H1 (cell line): ENCODE data around the gene MAP2K5. TPM values are rescaled to one million over a fixed set of nuclear protein-coding genes. Genes with fewer than 3 reads are reported as not detected.

Experiments
- CTCF ChIA-PET: fragments of 300-600 bp; sonication (Branson Sonifier 250); formaldehyde crosslinking; loops from one replicate; lab custom pipeline; 2021; ENCODE audit not compliant: partially characterized antibody; lab: Charles Lee
- POLR2A ChIA-PET: fragments of 300-600 bp; sonication (Branson Sonifier 250); formaldehyde crosslinking; loops from one replicate; lab custom pipeline; 2021; ENCODE audit warnings: inconsistent platforms; ENCODE audit not compliant: partially characterized antibody; lab: Charles Lee
- DNase-seq, 2 experiments: peaks; one replicate each; pipeline versions ENCODE4 v3.0.0 to v3.0.0-alpha.2; 2010 to 2022; ENCODE audit warnings: low spot score in 2 of 2, low read depth in 1 of 2, mixed read lengths in 1 of 2
- FAIRE-seq: peaks from 2 replicates; lab custom pipeline; 2011; peaks lifted over from hg19 to GRCh38; lab: Jason Lieb, UNC
- H2AFZ ChIP-seq: 2 replicates; pipeline ENCODE4 v1.8.1; 2012; ENCODE audit warnings: low read length, inconsistent platforms
- H2AK5ac ChIP-seq: 2 replicates; pipeline ENCODE4 v1.6.1; 2013; ENCODE audit warnings: low read depth, low read length
- H2BK120ac ChIP-seq: replicated peaks from 2 replicates; pipeline ENCODE3; 2013; ENCODE audit warnings: low read depth, low read length, inconsistent platforms
- H2BK12ac ChIP-seq: 2 replicates; pipeline ENCODE4 v1.6.1; 2013; ENCODE audit warnings: low read depth, low read length
- H2BK15ac ChIP-seq: 2 replicates; pipeline ENCODE4 v1.6.1; 2013; ENCODE audit warnings: low read length
- H2BK20ac ChIP-seq: 2 replicates; pipeline ENCODE4 v1.6.1; 2013; ENCODE audit warnings: low read length
- H2BK5ac ChIP-seq: 2 replicates; pipeline ENCODE4 v1.6.1; 2013; ENCODE audit warnings: low read depth, low read length
- H3K14ac ChIP-seq: 2 replicates; pipeline ENCODE4 v1.6.1; 2013; ENCODE audit warnings: inconsistent platforms; ENCODE audit not compliant: insufficient read length
- H3K18ac ChIP-seq: 2 replicates; pipeline ENCODE4 v1.6.1; 2013; ENCODE audit warnings: low read length; ENCODE audit errors: extremely low read depth
- H3K23ac ChIP-seq: 2 replicates; pipeline ENCODE4 v1.6.1; 2013; ENCODE audit warnings: inconsistent platforms; ENCODE audit not compliant: insufficient read length
- H3K23me2 ChIP-seq: 2 replicates; pipeline ENCODE4 v1.6.1; 2013; ENCODE audit warnings: low read depth, low read length
- H3K27ac ChIP-seq: 2 replicates; pipeline ENCODE4 v1.6.1; 2011; ENCODE audit warnings: low read depth, low read length, inconsistent platforms
- H3K27me3 ChIP-seq, 4 experiments: replicated peaks in 1 of 4; 1 replicate in 1 of 4; 2 replicates in 3 of 4; pipeline versions ENCODE4 v1.6.1 to v1.8.1; 2011 to 2013; ENCODE audit warnings: low read length in 3 of 4, mild to moderate bottlenecking in 3 of 4, inconsistent platforms in 2 of 4, mixed read lengths in 2 of 4, moderate library complexity in 1 of 4; ENCODE audit not compliant: control insufficient read depth in 3 of 4, insufficient read depth in 3 of 4; ENCODE audit errors: extremely low read depth in 1 of 4
- H3K36me3 ChIP-seq, 4 experiments: 2 replicates each; pipeline versions ENCODE4 v1.6.1 to v1.8.1; 2011 to 2013; ENCODE audit warnings: mild to moderate bottlenecking in 4 of 4, low read length in 3 of 4, moderate library complexity in 2 of 4, control low read depth in 1 of 4, inconsistent platforms in 1 of 4; ENCODE audit not compliant: insufficient read depth in 4 of 4, control insufficient read depth in 2 of 4
- H3K4ac ChIP-seq: replicated peaks from 2 replicates; pipeline ENCODE3; 2013; ENCODE audit warnings: low read length, low read depth, mixed read lengths, inconsistent platforms; ENCODE audit not compliant: insufficient read length
- H3K4me1 ChIP-seq, 4 experiments: replicated peaks in 1 of 4; 1 replicate in 1 of 4; 2 replicates in 3 of 4; pipeline versions ENCODE4 v1.6.1 to v1.8.1; 2011 to 2013; ENCODE audit warnings: low read length in 3 of 4, inconsistent platforms in 2 of 4, mixed read lengths in 1 of 4; ENCODE audit not compliant: insufficient read depth in 4 of 4, control insufficient read depth in 3 of 4
- H3K4me2 ChIP-seq, 2 experiments: 2 replicates each; pipeline versions ENCODE4 v1.6.1 to v1.8.1; 2011 to 2013; ENCODE audit warnings: low read depth in 2 of 2, low read length in 2 of 2, control low read depth in 1 of 2, inconsistent platforms in 1 of 2, mild to moderate bottlenecking in 1 of 2; ENCODE audit not compliant: insufficient read depth in 1 of 2
- H3K4me3 ChIP-seq, 4 experiments: fragments of 200-600, 300-600 bp in 1 of 4; sonication (generic), shearing (Covaris generic), sonication (Bioruptor Twin) in 1 of 4; 2 replicates each; pipeline versions ENCODE4 v1.5.1 to v1.8.1; 2011 to 2016; ENCODE audit warnings: low read length in 4 of 4, low read depth in 3 of 4, control low read depth in 2 of 4, inconsistent platforms in 2 of 4, mild to moderate bottlenecking in 2 of 4, mixed read lengths in 1 of 4, moderate library complexity in 1 of 4; ENCODE audit not compliant: insufficient read depth in 2 of 4; ENCODE audit errors: extremely low read depth in 1 of 4
- H3K56ac ChIP-seq: replicated peaks from 2 replicates; pipeline ENCODE3; 2013; ENCODE audit warnings: low read depth, mild to moderate bottlenecking, mixed read lengths, low read length, inconsistent platforms; ENCODE audit not compliant: insufficient read length
- H3K79me1 ChIP-seq: 2 replicates; pipeline ENCODE4 v1.6.1; 2013; ENCODE audit warnings: low read depth, low read length, control low read depth
- H3K79me2 ChIP-seq, 2 experiments: 2 replicates each; pipeline versions ENCODE4 v1.6.1 to v1.8.1; 2012 to 2013; ENCODE audit warnings: low read length in 2 of 2, mild to moderate bottlenecking in 2 of 2, inconsistent platforms in 1 of 2; ENCODE audit not compliant: insufficient read depth in 2 of 2, control insufficient read depth in 1 of 2
- H3K9ac ChIP-seq, 4 experiments: replicated peaks in 1 of 4; 1 replicate in 1 of 4; 2 replicates in 3 of 4; pipeline versions ENCODE4 v1.6.1 to v1.8.1; 2011 to 2013; ENCODE audit warnings: low read depth in 3 of 4, low read length in 3 of 4, control low read depth in 2 of 4, mild to moderate bottlenecking in 2 of 4, moderate library complexity in 2 of 4, inconsistent platforms in 1 of 4; ENCODE audit errors: extremely low read depth in 1 of 4
- H3K9me3 ChIP-seq, 2 experiments: 2 replicates each; pipeline versions ENCODE4 v1.6.1 to v1.8.1; 2012 to 2013; ENCODE audit warnings: mild to moderate bottlenecking in 2 of 2, moderate library complexity in 2 of 2, control low read depth in 1 of 2, inconsistent platforms in 1 of 2, low read depth in 1 of 2, low read length in 1 of 2, mixed read lengths in 1 of 2; ENCODE audit not compliant: insufficient read depth in 2 of 2
- H4K20me1 ChIP-seq, 2 experiments: replicated peaks in 1 of 2; 2 replicates each; pipeline versions ENCODE3 to v1.8.1; 2011 to 2013; ENCODE audit warnings: inconsistent platforms in 2 of 2, low read length in 2 of 2, mild to moderate bottlenecking in 1 of 2; ENCODE audit not compliant: insufficient read depth in 2 of 2, control insufficient read depth in 1 of 2
- H4K5ac ChIP-seq: 2 replicates; pipeline ENCODE4 v1.6.1; 2013; ENCODE audit warnings: low read length, low read depth, mixed read lengths, inconsistent platforms; ENCODE audit not compliant: insufficient read length
- H4K8ac ChIP-seq: 2 replicates; pipeline ENCODE4 v1.8.0; 2013; ENCODE audit warnings: mild to moderate bottlenecking, moderate library complexity, low read length, inconsistent platforms; ENCODE audit not compliant: insufficient read depth; ENCODE audit errors: extremely low read depth
- H4K91ac ChIP-seq: replicated peaks from 2 replicates; pipeline ENCODE3; 2013; ENCODE audit warnings: low read length, mixed read lengths, inconsistent platforms; ENCODE audit not compliant: insufficient read length
- BCL11A ChIP-seq, 2 experiments: IDR thresholded peaks; one replicate each; pipeline ENCODE4 v1.6.1; 2011; ENCODE audit warnings: low read depth in 2 of 2, low read length in 2 of 2, mild to moderate bottlenecking in 2 of 2
- CHD1 ChIP-seq: IDR thresholded peaks from 2 replicates; pipeline ENCODE4 v1.6.1; 2012; ENCODE audit warnings: low read depth, low read length, improper control_type of control experiment
- CHD2 ChIP-seq: IDR thresholded peaks from 2 replicates; pipeline ENCODE4 v1.6.1; 2012; ENCODE audit warnings: low read length, improper control_type of control experiment
- HDAC6 ChIP-seq: IDR thresholded peaks from one replicate; pipeline ENCODE4 v1.7.1; 2012; ENCODE audit warnings: low read depth, mild to moderate bottlenecking, inconsistent platforms, low read length, moderate library complexity
- JUND ChIP-seq: IDR thresholded peaks from 2 replicates; pipeline ENCODE4 v1.6.1; 2011; ENCODE audit warnings: mild to moderate bottlenecking, improper control_type of control experiment, low read length
- RAD21 ChIP-seq, 2 experiments: IDR thresholded peaks in 1 of 2; conservative IDR thresholded peaks in 1 of 2; 2 replicates each; pipeline ENCODE4 v1.6.1; 2011; ENCODE audit warnings: low read depth in 2 of 2, low read length in 2 of 2, improper control_type of control experiment in 1 of 2, inconsistent platforms in 1 of 2, mild to moderate bottlenecking in 1 of 2, moderate library complexity in 1 of 2
- RBBP5 ChIP-seq: IDR thresholded peaks from 2 replicates; pipeline ENCODE4 v1.7.1; 2012; ENCODE audit warnings: low read depth, mild to moderate bottlenecking, inconsistent platforms, low read length, moderate library complexity, borderline replicate concordance
- SIRT6 ChIP-seq: IDR thresholded peaks from one replicate; pipeline ENCODE4 v1.7.1; 2012; ENCODE audit warnings: low read length, inconsistent platforms
- SP1 ChIP-seq: IDR thresholded peaks from 2 replicates; pipeline ENCODE4 v1.6.1; 2011; ENCODE audit warnings: low read depth, low read length
- SP4 ChIP-seq: IDR thresholded peaks from 2 replicates; pipeline ENCODE4 v1.6.1; 2012; ENCODE audit warnings: low read length, inconsistent platforms
- TBP ChIP-seq: IDR thresholded peaks from 2 replicates; pipeline ENCODE4 v1.6.1; 2011; ENCODE audit warnings: low read depth, low read length, improper control_type of control experiment
- ZNF274 ChIP-seq: IDR thresholded peaks from 2 replicates; pipeline ENCODE4 v1.7.0; 2012; ENCODE audit warnings: low read length, borderline replicate concordance; ENCODE audit errors: extremely low read depth
- WGBS, 2 experiments: shearing (Covaris generic) in 1 of 2; methylation state at CpG; one replicate each; pipeline versions ENCODE4 v1.1.6 to v1.1.7; 2013 to 2015; ENCODE audit warnings: low lambda C conversion rate in 2 of 2, mixed read lengths in 2 of 2, inconsistent platforms in 1 of 2, low coverage in 1 of 2, missing lambda C conversion rate in 1 of 2; ENCODE audit not compliant: insufficient replicate concordance in 2 of 2, insufficient coverage in 1 of 2, insufficient read length in 1 of 2; ENCODE audit errors: extremely low coverage in 1 of 2, missing lambda C conversion rate in 1 of 2; 5-methylcytosine and 5-hydroxymethylcytosine counted together
- polyA plus RNA-seq, 7 experiments: library from polyadenylated mRNA; depleted of rRNA in 3 of 7; stranded (reverse) in 5 of 7; unstranded in 2 of 7; fragments of >200 nt in 5 of 7; fragments of 200-250 nt in 2 of 7; gene quantifications; 1 replicate in 5 of 7; 2 replicates in 1 of 7; 4 replicates in 1 of 7; pipeline versions ENCODE4 v1.2.1 to v1.2.3, GENCODE V29; 2011 to 2013; ENCODE audit warnings: missing spikeins in 2 of 7, mixed read lengths in 2 of 7
- total RNA-seq: library from RNA; stranded (reverse); fragmentation: NEBNext Ultra II Directional; extraction: Animal tissue kit (Norgen Biotek cat#: 25700); gene quantifications from 2 replicates; pipeline ENCODE4 v1.2.1, GENCODE V29; 2021
- TF ChIP-seq, protein P1 (sequence below): IDR thresholded peaks from 2 replicates; pipeline ENCODE4 v1.6.1; 2011; ENCODE audit warnings: low read length, improper control_type of control experiment
- TF ChIP-seq, protein P2 (sequence below): IDR thresholded peaks from 2 replicates; pipeline ENCODE4 v1.6.1; 2012; ENCODE audit warnings: inconsistent platforms

The MAP2K5 gene
- total and polyA plus RNA-seq, 2 of the 8 experiments (the other 6 are each of a cell fraction or from before 2014, with no cell fraction given): 4.4 to 15.8 TPM

DNA sequence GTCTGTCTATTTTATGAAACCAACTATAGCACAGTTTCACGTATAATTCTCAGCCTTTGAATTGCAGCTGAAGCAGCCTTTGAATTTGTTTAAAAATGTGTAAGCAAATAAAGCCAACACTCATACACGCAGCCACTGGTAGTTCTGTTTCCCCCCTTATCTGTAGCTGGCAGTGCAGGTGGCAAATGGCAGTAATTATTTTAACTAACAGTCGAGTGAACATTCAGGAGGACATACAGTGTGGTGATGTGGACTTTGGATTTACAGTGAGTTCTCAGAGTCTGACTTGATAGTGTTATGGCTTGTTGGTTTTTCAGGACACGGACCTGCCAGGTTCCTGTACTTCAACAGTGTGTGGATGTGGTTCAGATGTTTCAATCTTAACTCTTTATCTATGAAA lies 218.8 kb downstream of the MAP2K5 start:
- H3K4ac ChIP-seq: no peak overlapping the region
- H3K56ac ChIP-seq: no peak overlapping the region
- DNase-seq: no peak
- H3K79me2 ChIP-seq: no peaks in the 10 kb centered on the region
- no peaks in the 10 kb centered on the region for H3K4me1 ChIP-seq
- ChIA-PET CTCF (interaction anchor here (1.3 kb wide), 2 partner anchors 12 to 31 kb away, joined by 3 to 4 read pairs; no protein-coding TSS in a partner anchor), POLR2A (interaction anchor here (0.8 kb wide), 1 partner anchor 240 kb away, joined by 3 read pairs; the partner anchor contains the start of gene C15orf61)
- no peak overlapping the region for H2BK12ac ChIP-seq
- H3K18ac ChIP-seq: no peak overlapping the region
- no peak overlapping the region for H2BK20ac ChIP-seq
- H3K23ac ChIP-seq: no peak overlapping the region
- no peak overlapping the region for H4K5ac ChIP-seq
- H2BK5ac ChIP-seq: no peak overlapping the region
- H3K4me2 ChIP-seq: no peak overlapping the region
- no peaks in the 10 kb centered on the region for H3K79me1 ChIP-seq
- H3K27ac ChIP-seq: no peak overlapping the region
- H2BK120ac ChIP-seq: no peak overlapping the region
- no peak overlapping the region for H3K14ac ChIP-seq
- no peak overlapping the region for H3K4me3 ChIP-seq
- H4K8ac ChIP-seq: no peak overlapping the region
- H3K27me3 ChIP-seq: no peaks in the 10 kb centered on the region
- H3K9ac ChIP-seq: no peak overlapping the region
- no peak overlapping the region for H2AFZ ChIP-seq
- no peak overlapping the region for H4K91ac ChIP-seq
- WGBS, 2 experiments: 84% methylated on average over 4 of the region's 4 CpGs; no CpG with 5 or more reads in 1 of the 2 experiments
- no peaks in the 10 kb centered on the region for H4K20me1 ChIP-seq
- no peaks in the 10 kb centered on the region for H3K9me3 ChIP-seq
- no peak for FAIRE-seq
- no peaks in the 10 kb centered on the region for H3K23me2 ChIP-seq
- no peak overlapping the region for H2BK15ac ChIP-seq
- no peaks in the 10 kb centered on the region for H3K36me3 ChIP-seq
- no peak overlapping the region for H2AK5ac ChIP-seq
- no peak for TF ChIP-seq RBBP5
- no peak for TF ChIP-seq CHD1
- TF ChIP-seq CHD2: no peak
- TF ChIP-seq ZNF274: no peak
- TF ChIP-seq, protein P1, sequence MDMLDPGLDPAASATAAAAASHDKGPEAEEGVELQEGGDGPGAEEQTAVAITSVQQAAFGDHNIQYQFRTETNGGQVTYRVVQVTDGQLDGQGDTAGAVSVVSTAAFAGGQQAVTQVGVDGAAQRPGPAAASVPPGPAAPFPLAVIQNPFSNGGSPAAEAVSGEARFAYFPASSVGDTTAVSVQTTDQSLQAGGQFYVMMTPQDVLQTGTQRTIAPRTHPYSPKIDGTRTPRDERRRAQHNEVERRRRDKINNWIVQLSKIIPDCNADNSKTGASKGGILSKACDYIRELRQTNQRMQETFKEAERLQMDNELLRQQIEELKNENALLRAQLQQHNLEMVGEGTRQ: no peak
- TF ChIP-seq JUND: no peak
- TF ChIP-seq RAD21 (IDR thresholded peaks at IDR 0.05 in 1 of 2, conservative IDR thresholded peaks at IDR 0.05 in 1 of 2; ENCODE audit: low read depth in 2 of 2, low read length in 2 of 2): no peak
- TF ChIP-seq, protein P2, sequence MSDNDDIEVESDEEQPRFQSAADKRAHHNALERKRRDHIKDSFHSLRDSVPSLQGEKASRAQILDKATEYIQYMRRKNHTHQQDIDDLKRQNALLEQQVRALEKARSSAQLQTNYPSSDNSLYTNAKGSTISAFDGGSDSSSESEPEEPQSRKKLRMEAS: no peak
- no peak for TF ChIP-seq SP1
- no peak for TF ChIP-seq TBP
- no peak for TF ChIP-seq HDAC6
- no peak for TF ChIP-seq BCL11A (IDR thresholded peaks at IDR 0.05; ENCODE audit: low read depth in 2 of 2, low read length in 2 of 2)
- TF ChIP-seq SIRT6: no peak
- TF ChIP-seq SP4: no peak
